ENCODE results near the gene AVEN. TPM values are rescaled to one million over a fixed set of nuclear protein-coding genes. Genes with fewer than 3 reads are reported as not detected.

Gene AVEN
- total and polyA plus RNA-seq, 2 of the 4 experiments (the other 2 are of a cell fraction), result 9.1 to 17.6 TPM

DNA sequence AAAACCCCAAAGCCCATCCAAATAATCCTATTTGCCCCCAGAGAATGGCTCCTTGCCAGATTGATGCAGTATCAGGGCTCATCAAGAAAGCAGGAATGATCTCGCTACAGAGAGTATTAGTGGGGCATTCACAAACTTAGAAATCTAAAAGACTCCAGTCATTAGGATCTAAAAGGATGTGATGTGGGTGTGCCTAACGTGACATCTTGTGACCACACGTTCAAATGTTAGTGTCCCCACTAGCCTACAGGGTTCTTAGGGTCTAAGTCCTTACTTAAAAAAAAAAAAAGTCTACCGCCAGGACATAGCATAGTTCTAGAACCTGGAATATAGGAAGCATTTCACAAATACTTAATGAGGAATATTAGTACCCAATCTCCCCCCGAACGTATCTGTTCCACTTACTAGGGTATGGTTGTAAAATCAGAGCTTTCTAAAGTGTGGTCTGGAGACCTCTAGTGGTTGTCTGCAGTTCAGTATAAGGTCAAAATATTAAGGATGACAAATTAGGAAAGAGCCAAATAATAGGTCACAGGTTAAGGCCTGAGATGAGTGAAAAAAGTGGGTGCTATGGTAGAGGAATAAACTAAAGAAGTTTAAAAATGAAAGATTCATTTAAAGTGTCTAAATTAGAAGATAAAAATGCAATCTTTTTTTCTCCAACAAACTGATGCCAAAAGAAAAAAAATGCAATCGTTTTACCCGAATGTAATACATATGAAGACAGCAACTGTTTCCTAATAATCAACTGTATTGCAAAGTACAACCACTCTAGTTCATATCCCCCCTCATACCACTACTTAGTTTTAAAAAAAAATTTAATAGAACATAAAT lies 75.0 kb downstream of the AVEN start:
- no peak overlapping the region for H3K56ac ChIP-seq (ENCODE audit: extremely low read depth, insufficient read depth, low read length)
- no peak overlapping the region for H2BK120ac ChIP-seq (ENCODE audit: low read depth, low read length)
- no peaks in the 10 kb centered on the region for H3K4me1 ChIP-seq (ENCODE audit: control insufficient read depth, insufficient read depth, low read length)
- H3K27me3 ChIP-seq (ENCODE audit: control insufficient read depth, insufficient read depth, low read length), result no peaks in the 10 kb centered on the region
- no peak overlapping the region for H3K4me2 ChIP-seq (ENCODE audit: low read depth, low read length)
- intact Hi-C loops (cut with micrococcal nuclease), result loop anchor here (5.0 kb wide), 1 partner anchor 227 kb away; no protein-coding TSS in a partner anchor
- BruUV-seq (replicated peaks), result no TSS peak
- peak; percentile 37 for DNase-seq
- no peaks in the 10 kb centered on the region for H3K36me3 ChIP-seq (ENCODE audit: control insufficient read depth, insufficient read depth, low read length)
- no peaks in the 10 kb centered on the region for H3K9me3 ChIP-seq (ENCODE audit: control insufficient read depth, insufficient read depth, low read length)
- no CpG with 5 or more reads among the region's 8 CpGs for WGBS, 2 experiments (ENCODE audit: extremely low coverage in 2 of 2, insufficient read length in 1 of 2)
- no peak overlapping the region for H3K14ac ChIP-seq (replicated peaks; ENCODE audit: low read depth, low read length)
- peak; percentile 81 for ATAC-seq (ENCODE audit: low read depth)
- ChIA-PET POLR2A (ENCODE audit: unreplicated experiment) (no interaction called here), CTCF (interaction anchor here (0.6 to 1.4 kb wide), 10 partner anchors 13 to 1293 kb away, joined by 3 to 8 read pairs (median 4); no protein-coding TSS in a partner anchor)
- H3K79me1 ChIP-seq (ENCODE audit: low read depth in 1 of 2, low read length in 2 of 2), result no peaks in the 10 kb centered on the region; a peak in 1 of 4 replicates
- in situ Hi-C loops (cut with MboI; ENCODE audit: low sequenced_read_pairs), result loop anchor here (5.0 kb wide), 1 partner anchor 227 kb away; no protein-coding TSS in a partner anchor
- no peak overlapping the region for H2BK20ac ChIP-seq (ENCODE audit: low read depth, low read length)
- TF ChIP-seq, protein P1, sequence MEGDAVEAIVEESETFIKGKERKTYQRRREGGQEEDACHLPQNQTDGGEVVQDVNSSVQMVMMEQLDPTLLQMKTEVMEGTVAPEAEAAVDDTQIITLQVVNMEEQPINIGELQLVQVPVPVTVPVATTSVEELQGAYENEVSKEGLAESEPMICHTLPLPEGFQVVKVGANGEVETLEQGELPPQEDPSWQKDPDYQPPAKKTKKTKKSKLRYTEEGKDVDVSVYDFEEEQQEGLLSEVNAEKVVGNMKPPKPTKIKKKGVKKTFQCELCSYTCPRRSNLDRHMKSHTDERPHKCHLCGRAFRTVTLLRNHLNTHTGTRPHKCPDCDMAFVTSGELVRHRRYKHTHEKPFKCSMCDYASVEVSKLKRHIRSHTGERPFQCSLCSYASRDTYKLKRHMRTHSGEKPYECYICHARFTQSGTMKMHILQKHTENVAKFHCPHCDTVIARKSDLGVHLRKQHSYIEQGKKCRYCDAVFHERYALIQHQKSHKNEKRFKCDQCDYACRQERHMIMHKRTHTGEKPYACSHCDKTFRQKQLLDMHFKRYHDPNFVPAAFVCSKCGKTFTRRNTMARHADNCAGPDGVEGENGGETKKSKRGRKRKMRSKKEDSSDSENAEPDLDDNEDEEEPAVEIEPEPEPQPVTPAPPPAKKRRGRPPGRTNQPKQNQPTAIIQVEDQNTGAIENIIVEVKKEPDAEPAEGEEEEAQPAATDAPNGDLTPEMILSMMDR (conservative IDR thresholded peaks at IDR 0.05; ENCODE audit: low read depth, low read length), result peak; percentile 64
- TF ChIP-seq NFE2L2 (IDR thresholded peaks at IDR 0.05; ENCODE audit: low read depth, low read length) (no peak), RCOR1 (IDR thresholded peaks at IDR 0.05; ENCODE audit: insufficient replicate concordance, low read length) (no peak), POLR2A (IDR thresholded peaks at IDR 0.05; ENCODE audit: low read depth, low read length) (no peak), SMC3 (IDR thresholded peaks at IDR 0.05; ENCODE audit: low read depth, low read length) (peak; percentile 56), RAD21 (IDR thresholded peaks at IDR 0.05; ENCODE audit: low read length) (peak; percentile 64), MAFK (IDR thresholded peaks at IDR 0.05; ENCODE audit: low read depth, low read length) (no peak), CEBPB (IDR thresholded peaks at IDR 0.05; ENCODE audit: low read depth, low read length) (no peak), MAZ (IDR thresholded peaks at IDR 0.05; ENCODE audit: borderline replicate concordance, low read depth, low read length) (no peak)
- no peaks in the 10 kb centered on the region for H3K9me1 ChIP-seq (ENCODE audit: insufficient read depth, low read length)
- no peak overlapping the region for H2AK9ac ChIP-seq (replicated peaks; ENCODE audit: low read depth, low read length, poor library complexity)
- H4K91ac ChIP-seq (ENCODE audit: insufficient read depth, low read depth, low read length), result no peak overlapping the region
- no peak overlapping the region for H3K27ac ChIP-seq (ENCODE audit: insufficient read depth, low read length)
- H2BK15ac ChIP-seq (ENCODE audit: low read depth, low read length), result no peak overlapping the region
- H2BK5ac ChIP-seq (ENCODE audit: low read depth, low read length, poor library complexity, severe bottlenecking), result no peak overlapping the region
- H2AK5ac ChIP-seq (ENCODE audit: low read depth, low read length), result no peak overlapping the region
- no peak overlapping the region for H4K8ac ChIP-seq (ENCODE audit: low read depth in 2 of 2, low read length in 2 of 2)
- H4K5ac ChIP-seq (ENCODE audit: low read depth, low read length), result no peak overlapping the region
- no peak overlapping the region for H3K23ac ChIP-seq (ENCODE audit: low read depth, low read length)
- H2AFZ ChIP-seq (replicated peaks; ENCODE audit: low read length, poor library complexity), result no peak overlapping the region
- H3K9ac ChIP-seq (ENCODE audit: low read depth, low read length), result no peak overlapping the region
- H3K4me3 ChIP-seq (ENCODE audit: insufficient read depth, low read depth, low read length), result no peak overlapping the region
- no peak overlapping the region for H3K18ac ChIP-seq (ENCODE audit: low read depth, low read length)
- dilution Hi-C loops (cut with HindIII; ENCODE audit: low sequenced_read_pairs, unreplicated experiment), result no loop called here
- H4K20me1 ChIP-seq (ENCODE audit: insufficient read depth, low read length), result 0 out of 2 replicates have a peak, but pooled peaks cover 3% of the 10 kb centered on the region
- no peak overlapping the region for H3K4ac ChIP-seq (ENCODE audit: low read depth, low read length)

Measured in IMR-90 (cell line).